ENCODE data around the gene TRUB1.
A peak's percentile ranks its signal among the peaks of the same experiment; 100 is the strongest.
"Not testable (repeated sequence)": the region's sequence is repeated elsewhere in the genome, so short reads cannot be mapped to it uniquely, and the experiment has no call there.

The TRUB1 gene

DNA sequence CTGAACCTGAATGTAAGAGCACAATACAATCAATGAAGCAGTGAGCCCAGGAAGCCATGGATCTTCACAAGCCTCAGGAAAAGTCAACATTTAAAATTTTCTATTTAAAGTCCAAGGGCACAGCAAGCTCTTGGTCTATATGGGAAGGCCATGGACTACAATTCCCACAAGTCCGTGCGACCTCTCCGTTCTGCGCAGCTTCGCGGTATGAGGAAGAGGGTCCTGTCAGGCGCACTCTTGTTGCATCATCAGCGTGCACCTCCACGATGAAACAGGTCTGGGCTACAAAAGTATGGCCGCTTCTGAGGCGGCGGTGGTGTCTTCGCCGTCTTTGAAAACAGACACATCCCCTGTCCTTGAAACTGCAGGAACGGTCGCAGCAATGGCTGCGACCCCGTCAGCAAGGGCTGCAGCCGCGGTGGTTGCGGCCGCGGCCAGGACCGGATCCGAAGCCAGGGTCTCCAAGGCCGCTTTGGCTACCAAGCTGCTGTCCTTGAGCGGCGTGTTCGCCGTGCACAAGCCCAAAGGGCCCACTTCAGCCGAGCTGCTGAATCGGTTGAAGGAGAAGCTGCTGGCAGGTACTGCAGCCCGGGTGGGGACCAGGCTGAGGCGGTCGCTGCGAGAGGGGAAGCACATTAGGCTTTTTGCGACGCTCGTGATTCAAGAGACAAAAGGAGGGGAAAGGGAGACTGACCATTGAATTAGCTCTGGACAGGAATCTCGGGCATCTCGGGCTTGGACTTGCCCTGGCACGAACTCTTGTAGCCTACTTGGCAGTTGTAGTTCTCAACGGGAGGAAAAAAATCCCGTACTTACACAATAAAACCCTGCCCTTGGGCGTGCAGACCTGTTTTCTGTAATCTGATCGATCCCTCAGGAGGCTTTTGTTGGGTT is at the start of gene TRUB1:
TSS of gene TRUB1 (plus strand) at position 234 of the 894 bp plus-strand sequence. CDS start at position 293, 59 bp downstream.
- peak; percentile 86 for DNase-seq

GRCh38 chr10:114893251-114893650 is 44.7 kb upstream of the TRUB1 start:
- no peak for DNase-seq

DNA sequence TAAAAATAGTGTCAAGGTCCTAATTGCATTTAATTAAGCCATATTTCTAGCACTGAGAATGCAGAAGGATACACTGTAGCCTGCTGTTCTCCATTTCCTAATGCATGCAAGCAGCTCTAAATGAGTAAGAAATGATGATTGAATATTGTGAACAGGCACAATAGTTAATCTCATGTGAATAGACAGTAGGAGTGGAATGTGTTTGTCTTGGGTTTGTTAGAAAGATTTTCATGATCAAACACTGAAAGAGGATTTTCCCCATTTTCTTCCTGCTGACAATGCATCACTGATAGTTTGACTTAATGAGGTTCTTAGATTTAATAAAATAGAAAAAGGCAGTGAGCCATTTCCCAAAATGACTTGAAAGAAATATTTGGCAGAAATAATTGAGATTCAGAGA is 43.1 kb upstream of the TRUB1 start:
- no peak for DNase-seq

DNA sequence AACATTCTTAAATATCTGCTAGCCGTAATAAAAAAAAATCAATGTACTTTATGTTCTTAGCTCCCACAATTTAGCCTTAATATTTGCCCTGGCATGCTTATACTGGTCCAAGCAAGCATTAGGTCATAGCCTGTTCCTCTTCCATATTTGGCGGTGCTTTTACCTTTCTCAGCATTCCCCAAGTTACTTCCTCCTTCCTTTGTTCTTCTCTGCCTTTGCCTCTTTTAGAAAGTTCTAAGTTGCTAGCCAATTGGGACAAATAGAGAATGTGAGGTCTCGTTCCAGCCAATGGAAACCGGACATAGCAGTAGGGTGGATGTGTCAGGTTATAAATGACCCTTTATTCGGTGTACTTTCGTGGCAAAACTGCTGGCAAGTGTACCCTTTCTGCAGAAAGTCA is 41.0 kb upstream of the TRUB1 start:
- not testable (repeated sequence) for DNase-seq

- DNase-seq = no peak
These were observed 40.4 kb upstream of the TRUB1 start for GRCh38 chr10:114897593-114897992.

GRCh38 chr10:114899982-114900381 is 38.0 kb upstream of the TRUB1 start:
- no peak for DNase-seq

DNA sequence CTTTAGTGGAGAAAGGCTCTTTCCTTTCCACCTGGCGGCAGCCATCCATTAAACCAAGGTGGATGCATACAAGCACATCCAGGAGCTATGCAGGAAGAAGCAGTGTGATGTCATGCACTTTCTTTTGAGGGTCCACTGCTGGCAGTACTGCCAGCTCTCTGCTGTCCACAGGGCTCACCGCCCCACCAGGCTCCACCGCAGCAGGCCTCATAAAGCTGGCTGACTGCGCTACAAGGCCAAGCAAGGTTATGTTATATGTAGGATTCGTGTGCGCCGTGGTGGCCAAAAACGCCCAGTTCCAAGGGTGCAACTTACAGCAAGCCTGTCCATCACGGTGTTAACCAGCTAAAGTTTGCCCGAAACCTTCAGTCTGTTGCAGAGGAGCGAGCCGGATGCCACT is 37.3 kb upstream of the TRUB1 start:
- no peak for DNase-seq

GRCh38 chr10:114902151-114902550 is 35.8 kb upstream of the TRUB1 start:
- DNase-seq = no peak

GRCh38 chr10:114905450-114905849 is 32.5 kb upstream of the TRUB1 start:
- no peak for DNase-seq

DNA sequence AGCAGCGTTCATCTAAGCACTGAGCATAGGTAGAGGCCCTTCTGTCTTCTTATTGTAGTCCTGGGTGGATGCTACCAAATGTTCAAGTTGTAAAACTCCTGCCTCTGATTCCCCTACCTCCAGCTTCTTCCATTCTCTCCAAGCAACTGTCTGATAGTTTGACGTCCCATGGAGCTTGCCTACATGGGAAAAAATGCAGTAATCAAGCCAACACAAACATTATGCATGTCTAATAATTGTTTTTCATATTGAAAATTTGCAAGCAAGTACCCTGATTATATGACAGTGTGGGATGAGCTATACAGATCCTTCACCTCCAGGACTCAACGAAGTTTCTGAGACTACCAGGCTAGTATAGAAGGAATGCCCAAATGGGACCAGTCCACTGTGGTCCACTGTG is 31.0 kb upstream of the TRUB1 start:
- DNase-seq = no peak

GRCh38 chr10:114908896-114909295 is 29.1 kb upstream of the TRUB1 start:
- no peak for DNase-seq

GRCh38 chr10:114911052-114911711 is 26.8 kb upstream of the TRUB1 start:
- DNase-seq = no peak

GRCh38 chr10:114911801-114912469 is 26.1 kb upstream of the TRUB1 start:
- no peak for DNase-seq

- no peak for DNase-seq
These were observed 25.5 kb upstream of the TRUB1 start for GRCh38 chr10:114912470-114912859.

DNA sequence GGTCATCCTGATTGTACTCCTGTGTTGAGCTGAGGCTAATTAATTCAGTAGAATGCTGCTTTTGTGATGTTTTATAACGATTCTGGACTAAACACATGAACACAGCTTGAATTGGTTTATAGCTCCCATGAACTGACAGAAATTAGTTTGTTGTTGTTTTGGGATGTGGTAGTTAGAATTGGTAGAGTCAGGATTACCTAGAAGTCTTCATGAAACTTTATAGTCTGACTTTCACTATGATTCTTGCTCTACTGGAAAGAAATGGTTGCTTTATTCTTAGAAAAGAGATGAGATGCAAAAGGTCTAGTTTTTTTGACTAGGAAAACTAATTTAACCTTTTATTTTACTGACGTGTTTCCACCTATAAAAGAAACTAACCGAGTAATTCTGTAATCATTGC is 23.4 kb upstream of the TRUB1 start:
- no peak for DNase-seq

GRCh38 chr10:114915294-114915693 is 22.7 kb upstream of the TRUB1 start:
- no peak for DNase-seq

DNA sequence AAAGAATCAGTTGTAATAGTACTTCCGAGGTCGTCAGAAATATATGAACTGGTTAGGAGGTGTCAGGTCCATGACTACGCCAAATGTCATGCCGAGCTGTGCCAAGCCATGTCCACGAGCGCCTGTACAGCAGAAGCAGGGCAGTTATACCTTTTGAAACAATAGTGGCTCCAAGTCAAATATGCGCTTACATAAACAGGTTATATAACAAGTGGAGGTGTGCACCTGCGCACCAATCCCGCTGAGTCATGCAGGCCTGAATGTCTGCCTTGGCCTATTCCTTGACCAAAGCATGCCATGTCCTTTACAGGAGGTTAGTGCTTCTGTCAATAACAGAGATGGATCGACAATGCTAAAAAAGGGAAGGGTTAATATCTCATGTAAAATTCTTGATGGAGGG is 21.3 kb upstream of the TRUB1 start:
- DNase-seq = no peak

- DNase-seq = no peak
These were observed 20.5 kb upstream of the TRUB1 start for GRCh38 chr10:114917459-114917858.

GRCh38 chr10:114917927-114918672 is 19.9 kb upstream of the TRUB1 start:
- no peak for DNase-seq

DNA sequence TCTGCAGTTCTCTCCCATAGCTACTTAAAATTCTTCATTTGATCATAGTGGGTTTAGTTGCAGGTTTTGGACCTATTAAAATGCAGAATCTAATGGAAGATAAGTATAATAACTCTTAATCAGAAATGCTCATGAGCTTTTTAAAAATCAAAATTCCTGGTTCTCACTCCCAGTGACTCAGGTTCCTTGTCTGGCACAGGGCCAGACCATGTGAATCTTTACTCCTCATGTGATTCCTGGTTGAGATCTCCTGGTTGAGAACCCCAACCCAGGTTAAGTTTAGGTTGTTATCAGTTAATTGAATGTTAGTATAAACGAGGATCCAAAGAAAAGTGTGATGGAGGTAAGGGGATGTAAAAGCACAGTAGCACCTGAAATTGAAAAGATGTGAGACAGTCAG is 17.5 kb upstream of the TRUB1 start:
- DNase-seq = no peak

DNA sequence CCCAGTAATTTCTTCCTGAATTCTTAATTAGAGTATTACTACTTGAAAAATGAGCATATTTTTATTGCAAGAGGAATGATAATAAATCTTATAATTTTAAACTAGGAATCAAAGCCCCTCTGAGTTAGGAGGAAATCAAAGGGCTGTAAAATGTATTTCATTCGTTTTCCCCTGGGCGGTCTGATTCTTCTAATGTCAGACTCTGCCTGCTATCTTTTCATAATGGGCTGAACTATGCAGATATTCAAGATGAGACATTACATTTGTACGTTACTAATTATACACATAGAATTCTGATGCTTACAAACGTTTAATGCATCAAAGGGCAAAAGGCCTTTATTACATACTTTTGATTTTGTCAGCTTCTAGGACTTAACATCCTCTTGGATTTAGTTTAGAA is 16.0 kb upstream of the TRUB1 start:
- DNase-seq = no peak

DNA sequence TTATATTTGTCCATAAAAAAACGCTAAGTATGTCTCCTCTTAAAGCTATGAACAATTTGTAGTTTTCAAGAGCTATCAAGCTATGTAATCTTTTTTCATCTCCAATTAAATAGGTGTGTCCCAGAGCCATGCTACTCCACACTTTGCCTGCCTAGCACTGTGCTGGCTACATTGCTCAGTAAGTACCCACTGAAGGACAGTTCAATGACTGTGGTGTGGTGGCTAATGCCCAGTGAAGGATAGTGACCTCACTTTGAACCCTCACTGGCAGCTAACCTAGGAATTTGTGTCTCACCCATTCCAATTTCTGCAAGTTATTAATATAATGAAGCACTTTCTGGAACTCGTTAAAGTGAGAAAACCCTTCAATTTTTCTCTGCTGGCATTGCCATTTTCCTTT is 14.4 kb upstream of the TRUB1 start:
- no peak for DNase-seq
